Activated CD8-positive, alpha-beta memory T cell treated with anti-CD3 and anti-CD28 coated beads, Interleukin-2, amount 50 U/mL, for 48 hours (primary cell): ENCODE measurements around the gene EHD1.
"Not testable (repeated sequence)": the region's sequence is repeated elsewhere in the genome, so short reads cannot be mapped to it uniquely, and the experiment has no call there.

Experiments used
- DNase-seq: peaks from one replicate; pipeline ENCODE4 v3.0.0-alpha.2; 2020

EHD1 gene

DNA sequence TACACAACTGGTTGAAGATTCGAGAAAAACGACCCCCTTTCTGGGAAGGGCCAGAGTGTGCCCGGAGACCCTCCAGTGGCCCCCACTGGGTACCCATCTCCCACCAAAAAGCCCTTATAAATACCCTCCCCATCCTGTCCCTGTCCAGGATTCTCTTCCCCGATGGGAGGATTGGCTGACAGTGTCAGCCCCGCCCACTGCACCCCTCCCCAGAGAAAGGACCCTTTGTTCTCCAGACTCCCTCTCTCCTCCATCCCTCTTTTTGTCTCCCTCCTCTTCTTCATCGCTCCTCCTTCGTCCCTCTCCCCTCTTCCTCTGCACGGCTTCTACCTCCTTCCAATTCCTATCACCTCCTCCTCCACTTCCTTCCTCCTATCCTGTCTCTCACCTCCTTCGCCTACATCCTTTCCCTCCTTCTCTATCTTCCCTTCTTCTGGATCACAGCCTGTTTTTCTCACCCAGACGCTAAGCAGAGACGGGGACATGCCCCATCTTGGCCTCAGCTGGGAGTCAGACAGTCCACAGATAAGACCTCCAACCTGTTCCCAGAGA, 54.8 kb downstream of the EHD1 start:
- no peak for DNase-seq

DNA sequence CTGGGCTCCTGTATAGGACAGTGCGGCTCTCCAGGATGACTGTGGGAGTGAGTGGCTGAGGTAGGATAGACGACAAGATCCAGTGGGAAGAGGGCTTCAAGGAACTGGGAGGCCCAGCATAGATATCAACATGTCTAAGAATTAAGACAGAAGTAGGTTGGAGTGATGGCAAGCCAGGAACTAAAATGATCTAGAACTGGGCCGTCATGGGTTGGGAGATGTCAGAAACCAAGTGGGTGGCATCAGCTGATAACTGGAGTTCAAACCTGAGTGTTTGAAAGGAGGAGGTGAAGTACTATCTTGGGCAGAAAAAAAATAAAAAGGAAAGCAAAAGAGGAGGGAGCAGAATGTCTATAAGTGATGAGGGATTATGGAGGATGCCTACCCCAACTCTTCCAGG, 60.9 kb downstream of the EHD1 start:
- DNase-seq = no peak

DNA sequence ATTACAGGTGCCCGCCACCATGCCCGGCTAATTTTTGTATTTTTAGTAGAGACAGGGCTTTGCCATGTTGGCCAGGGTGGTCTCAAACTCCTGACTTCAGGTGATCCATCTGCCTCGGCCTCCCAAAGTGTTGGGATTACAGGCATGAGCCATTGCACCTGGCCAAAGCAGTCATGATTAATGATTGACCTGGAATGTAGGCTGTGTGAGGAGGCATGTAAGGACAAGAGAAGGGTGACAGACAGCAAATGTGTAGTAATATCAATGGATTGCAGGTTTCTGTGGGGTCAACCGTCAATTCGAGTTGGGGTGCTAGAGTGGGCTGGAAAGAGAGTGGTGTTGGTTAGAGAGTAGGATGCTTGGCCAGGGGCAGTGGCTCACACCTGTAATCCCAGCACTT, 63.0 kb downstream of the EHD1 start:
- DNase-seq = not testable (repeated sequence)

DNA sequence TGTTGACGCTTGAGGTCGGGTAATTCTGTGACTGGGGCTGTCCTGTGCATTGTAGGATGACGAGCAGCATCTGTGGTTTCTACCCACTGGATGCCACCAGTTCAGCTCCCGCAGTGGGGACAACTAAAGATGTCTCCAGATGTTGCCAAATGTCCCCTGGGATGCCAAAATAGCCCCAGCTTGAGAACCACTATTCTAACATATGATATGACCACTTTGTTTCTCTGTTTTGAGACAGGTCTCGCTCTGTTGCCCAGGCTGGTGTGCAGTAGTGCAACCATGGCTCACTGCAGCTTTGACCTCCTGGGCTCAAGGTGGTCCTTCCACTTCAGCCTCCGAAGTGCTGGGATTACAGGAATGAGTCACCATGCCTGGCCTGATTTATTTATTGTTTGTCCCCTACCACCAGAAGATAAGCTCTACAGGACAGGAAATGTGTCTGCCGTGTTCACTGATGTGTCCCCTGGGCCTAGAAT, 63.7 kb downstream of the EHD1 start:
- DNase-seq = no peak

DNA sequence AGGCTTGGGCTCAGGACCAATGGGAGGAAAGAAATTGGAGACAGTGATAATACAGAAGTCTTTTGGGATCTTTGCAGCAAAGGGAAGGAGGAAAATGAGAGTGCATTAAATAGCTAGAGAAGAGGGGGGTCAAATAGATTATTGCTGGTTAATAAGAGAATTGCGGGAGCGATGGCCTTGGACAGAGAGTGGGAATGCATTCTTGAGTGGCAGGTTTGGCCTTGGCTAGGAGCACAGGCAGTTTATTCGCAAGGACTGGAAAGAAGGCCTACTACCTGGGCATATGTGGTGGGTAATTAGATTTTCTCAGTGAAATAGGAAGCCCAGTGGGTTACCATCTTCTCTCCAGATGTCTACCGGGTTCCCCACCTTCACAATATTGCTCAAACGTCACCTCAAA, 64.6 kb downstream of the EHD1 start:
- DNase-seq = no peak

DNA sequence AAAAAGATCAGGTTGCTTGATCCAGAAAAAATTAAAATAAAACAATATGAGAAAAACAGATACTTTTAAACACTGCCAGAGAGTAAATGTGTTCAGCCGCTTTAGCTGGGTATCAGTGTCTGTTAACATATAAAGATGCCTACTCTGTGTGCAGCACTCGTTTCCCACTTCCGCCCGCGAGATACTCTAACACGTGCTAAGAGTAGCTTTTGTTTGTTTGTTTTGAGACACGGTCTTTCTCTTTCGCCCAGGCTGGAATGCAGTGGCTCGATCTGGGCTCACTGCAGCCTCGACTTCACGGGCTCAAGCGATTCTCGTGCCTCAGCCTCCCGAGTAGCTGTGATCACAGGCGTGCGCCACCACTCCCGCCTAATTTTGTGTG, 67.5 kb downstream of the EHD1 start:
- no peak for DNase-seq

DNA sequence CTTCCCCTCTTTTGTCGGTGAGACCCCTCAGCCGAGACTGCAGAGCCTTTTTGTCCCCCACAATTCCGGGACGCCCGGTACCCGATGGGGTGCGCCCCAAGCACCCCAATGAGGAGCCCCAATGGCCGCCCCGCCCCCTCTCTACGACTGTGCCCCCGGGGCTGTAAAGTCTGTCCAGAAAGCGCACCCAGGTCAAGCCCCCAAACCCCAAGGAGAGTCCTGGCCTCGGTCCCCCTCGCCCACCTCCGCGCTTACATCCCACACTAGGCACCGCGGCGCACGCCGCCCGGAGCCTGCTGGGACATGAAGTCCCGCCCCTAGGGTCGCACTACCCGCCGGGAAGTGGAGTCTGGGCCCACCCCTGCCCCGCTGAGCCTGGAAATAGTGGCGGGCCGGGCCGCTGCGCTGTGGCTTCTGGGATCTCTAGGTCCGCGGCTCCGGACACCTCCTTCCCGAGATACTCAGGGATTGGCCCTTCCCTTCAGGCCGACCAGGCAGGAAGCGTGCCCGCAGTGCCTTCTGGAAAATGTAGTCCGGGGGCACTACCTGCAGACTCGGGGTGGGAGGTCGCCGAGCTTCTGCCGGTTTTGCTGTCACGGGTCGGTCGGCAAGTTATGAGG, 68.0 kb downstream of the EHD1 start, which contains the start of gene MEN1:
Gene MEN1 (minus strand): TSS at position 281 of the 620 bp plus-strand sequence. CDS start 442 bp downstream, outside the sequence.
- peak; percentile 90 for DNase-seq

DNA sequence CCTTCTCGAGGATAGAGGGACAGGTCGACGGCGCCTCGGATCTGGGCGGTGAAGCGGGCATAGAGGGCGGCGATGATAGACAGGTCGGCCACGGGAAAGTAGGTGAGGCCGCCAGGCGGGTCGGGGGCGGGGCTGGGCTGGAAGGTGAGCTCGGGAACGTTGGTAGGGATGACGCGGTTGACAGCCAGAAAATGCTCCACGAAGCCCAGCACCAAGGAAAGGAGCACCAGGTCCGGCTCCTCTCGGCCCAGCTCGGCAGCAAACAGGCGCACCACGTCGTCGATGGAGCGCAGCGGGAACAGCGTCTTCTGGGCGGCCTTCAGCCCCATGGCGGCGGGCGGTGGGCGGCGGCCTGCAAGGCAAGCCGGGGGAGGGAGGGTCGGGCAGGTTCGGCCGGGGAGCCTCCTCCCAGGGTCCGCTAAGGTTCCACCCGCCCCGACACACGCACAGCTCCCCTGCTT, 68.6 kb downstream of the EHD1 start:
- DNase-seq = no peak

DNA sequence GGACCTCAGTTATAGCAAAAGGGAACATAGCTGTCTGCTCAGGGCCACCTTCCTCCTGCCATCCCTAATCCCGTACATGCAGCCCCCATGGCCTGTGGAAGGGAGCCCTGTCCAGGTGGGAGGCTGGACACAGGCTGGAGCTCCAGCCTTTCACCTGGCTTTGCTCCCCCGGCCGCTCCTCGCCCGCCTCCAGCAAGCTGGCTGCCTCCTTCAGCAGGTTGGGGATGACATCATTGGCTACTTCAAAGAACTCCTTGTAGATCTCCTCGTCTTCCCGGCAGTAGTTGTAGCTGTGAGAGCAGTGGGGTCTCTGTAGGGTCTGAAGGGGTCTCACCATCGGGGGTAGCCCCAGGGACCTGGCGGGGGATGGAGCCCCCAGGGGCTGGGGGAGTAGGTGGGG, 72.9 kb downstream of the EHD1 start:
- DNase-seq = no peak

DNA sequence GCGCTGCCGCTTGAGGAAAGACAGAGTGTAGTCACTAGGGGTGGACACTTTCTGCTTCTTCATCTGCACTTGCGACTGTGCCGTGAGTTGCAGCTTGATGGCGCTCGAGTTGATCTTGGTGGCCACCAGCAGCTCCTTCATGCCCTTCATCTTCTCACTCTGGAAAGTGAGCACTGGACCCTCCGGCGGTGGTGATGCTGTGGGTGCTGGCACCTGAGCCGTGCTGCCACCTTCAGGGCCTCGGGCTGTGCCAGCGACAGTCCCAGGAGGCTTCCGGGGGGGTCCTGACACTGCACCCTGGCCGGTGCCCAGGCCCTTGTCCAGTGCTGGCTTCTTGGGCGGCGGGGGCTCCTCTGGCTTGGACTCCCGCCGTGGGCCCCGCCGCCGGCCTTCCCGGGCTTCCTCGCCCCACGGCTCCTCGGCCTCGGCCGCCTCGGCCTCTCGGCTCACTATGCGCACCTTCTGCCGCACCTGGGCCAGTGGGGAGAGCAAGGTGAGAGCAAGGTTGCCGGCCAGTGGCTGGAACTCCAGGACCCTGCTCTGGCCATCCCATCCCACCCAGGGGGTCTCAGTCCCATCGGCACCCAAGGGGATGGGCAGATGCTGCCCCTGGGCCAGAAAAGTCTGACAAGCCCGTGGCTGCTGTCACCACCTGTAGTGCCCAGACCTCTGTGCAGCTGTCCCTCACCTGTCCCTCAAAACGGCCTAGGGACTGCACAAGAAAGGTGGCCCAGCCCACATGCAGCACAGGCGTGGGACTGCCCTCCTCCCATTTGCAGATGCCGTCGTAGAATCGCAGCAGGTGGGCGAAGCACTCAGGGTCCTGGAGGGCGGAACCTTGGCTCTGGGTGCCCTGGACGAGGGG, 73.8 kb downstream of the EHD1 start:
- DNase-seq = no peak

DNA sequence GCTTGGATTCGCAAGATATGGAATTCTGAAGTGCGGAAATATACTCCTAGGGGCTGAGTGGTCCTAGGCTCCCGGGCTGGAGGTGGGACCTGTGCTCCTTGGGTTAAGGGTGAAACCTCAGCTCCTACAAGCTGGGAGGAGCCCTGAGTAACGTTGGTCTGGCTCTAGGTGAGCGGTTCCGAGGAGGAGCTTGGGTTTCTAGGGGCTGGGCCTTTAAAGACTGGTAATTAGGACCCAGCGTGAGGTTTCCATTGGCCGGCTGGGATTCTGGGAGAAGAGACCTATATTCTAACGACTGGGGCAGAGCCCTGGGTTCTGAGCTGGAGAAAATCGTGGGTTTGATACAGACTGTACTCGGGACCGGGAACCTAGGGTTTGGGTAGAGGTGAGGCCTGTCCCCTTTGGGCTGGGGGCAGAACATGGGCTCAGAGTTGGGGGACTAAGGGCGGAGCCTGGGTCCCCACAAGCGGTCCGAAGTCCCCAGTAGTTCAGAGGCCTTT, 74.5 kb downstream of the EHD1 start:
- no peak for DNase-seq

DNA sequence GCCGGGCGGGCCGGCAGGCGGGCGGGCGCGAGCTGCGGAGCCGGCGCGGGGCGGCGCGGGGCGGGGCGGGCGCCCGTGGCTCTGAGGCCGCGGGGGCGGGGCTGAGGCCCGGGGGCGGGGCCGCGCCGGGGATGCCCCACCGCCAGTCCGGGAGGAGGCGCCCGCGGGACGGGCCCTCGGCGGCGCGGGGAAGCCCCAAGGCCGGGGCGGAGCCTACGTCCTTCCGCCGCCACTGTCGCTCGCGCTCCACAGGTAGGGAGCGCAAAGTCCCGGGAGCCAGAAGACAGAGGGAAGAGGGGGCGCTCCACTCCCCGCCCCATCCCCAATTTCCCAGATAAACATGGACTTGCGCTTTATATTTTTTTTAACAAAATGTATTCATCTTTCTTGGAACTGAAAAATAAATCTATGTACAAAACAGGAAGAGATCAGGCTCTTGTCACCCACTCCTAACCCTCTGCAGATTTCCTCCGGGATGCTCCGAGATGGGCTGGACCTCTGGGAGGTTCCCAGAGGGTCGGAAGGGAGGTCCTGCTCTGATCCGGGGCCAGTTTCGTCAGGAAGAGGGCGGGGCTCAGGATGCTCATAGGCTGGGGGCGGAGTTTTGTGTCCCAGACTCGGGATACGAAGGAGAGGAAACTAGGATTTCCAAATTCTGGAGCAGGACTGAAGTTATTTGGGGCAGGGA, 75.1 kb downstream of the EHD1 start, which contains the start of gene MAP4K2:
Gene MAP4K2 (minus strand): TSS at position 57 of the 688 bp plus-strand sequence. CDS start 65 bp downstream, outside the sequence.
- peak; percentile 91 for DNase-seq

DNA sequence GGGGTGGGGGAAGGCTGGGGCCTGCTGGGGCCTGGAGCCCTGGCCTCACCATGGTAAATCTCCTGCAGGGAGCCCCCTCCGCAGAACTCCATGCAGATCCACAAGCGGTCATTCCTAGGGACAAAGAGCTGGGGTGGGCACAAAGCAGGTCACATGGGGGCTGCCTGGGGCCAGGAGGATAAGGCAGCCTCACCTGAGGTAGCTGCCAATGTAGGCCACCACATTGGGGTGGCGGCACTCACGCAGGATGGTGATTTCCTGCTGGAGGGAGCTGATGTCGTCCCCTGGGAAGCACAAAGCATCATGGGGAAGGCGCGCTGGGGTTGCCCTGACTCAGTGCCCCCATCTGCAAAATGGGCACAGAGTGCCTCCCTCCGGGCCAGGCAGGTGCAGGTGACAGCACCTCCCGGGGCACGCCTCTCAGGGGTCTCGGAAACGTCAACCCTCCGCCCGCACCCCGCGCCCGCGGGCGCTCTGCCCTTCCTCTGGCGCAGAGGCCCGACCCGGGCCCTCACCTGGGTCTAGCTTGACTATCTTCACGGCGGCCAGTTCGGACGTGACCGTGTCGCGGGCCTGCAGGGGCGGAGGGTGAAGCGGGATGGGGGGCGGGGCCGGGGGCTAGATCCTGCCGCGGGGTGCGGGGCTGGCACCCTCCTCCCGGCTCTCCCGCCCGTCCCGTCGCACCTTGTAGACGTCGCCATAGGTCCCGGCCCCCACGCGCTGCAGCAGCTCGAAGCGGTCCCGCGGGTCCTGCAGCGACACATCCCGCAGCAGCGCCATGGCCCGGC, 75.9 kb downstream of the EHD1 start:
- DNase-seq = peak; percentile 71
